Peyer's patch (tissue), 4 donors: ENCODE data around the gene ADCY2. TPM values are rescaled to one million over a fixed set of nuclear protein-coding genes. Genes with fewer than 3 reads are reported as not detected.

Experiments used
- DNase-seq, 3 donors: peaks; one replicate each; pipeline ENCODE4 v3.0.0-alpha.2; 2017 to 2019
- H3K27ac ChIP-seq, 4 donors: fragments of 200-600 bp; sonication (generic); one replicate each; pipeline ENCODE4 v1.5.1; 2016 to 2019
- H3K27me3 ChIP-seq, 2 donors: fragments of 200-600 bp; sonication (generic); one replicate each; pipeline ENCODE4 v1.5.1; 2019
- H3K36me3 ChIP-seq, 3 donors: fragments of 200-600 bp; sonication (generic); one replicate each; pipeline ENCODE4 v1.5.1; 2016 to 2019
- H3K4me1 ChIP-seq, 4 donors: fragments of 200-600 bp; sonication (generic); one replicate each; pipeline ENCODE4 v1.5.1; 2016 to 2019
- H3K4me3 ChIP-seq, 4 donors: fragments of 200-600 bp; sonication (generic); 1 replicate in 3 of 4; 2 replicates in 1 of 4; pipeline ENCODE4 v1.5.1; 2016 to 2019; ENCODE audit warnings: mild to moderate bottlenecking in 1 of 4
- H3K9me3 ChIP-seq, 4 donors: fragments of 200-600 bp; sonication (generic); one replicate each; pipeline ENCODE4 v1.5.1; 2016 to 2019; ENCODE audit warnings: mild to moderate bottlenecking in 1 of 4
- POLR2A ChIP-seq, 2 donors: fragments of 450-650 bp; IDR thresholded peaks; one replicate each; pipeline ENCODE4 v1.5.1; 2017; ENCODE audit warnings: antibody characterized with exemption in 2 of 2, mild to moderate bottlenecking in 2 of 2, moderate library complexity in 2 of 2
- total RNA-seq, 4 donors: library from RNA; depleted of rRNA; stranded (reverse); fragments of >200 nt; gene quantifications; one replicate each; pipeline ENCODE4 v1.1.0, GENCODE V29; 2016
- TF ChIP-seq, protein P1 (sequence below), 6 experiments: fragments of 450-650 bp in 4 of 6; fragments of 200-600 bp in 2 of 6; sonication (generic) in 1 of 6; IDR thresholded peaks; one replicate each; pipeline ENCODE4 v1.5.1; 2017 to 2019; ENCODE audit warnings: antibody characterized with exemption in 6 of 6, mild to moderate bottlenecking in 3 of 6, moderate library complexity in 1 of 6

Gene ADCY2
- total RNA-seq, 4 donors from 2014 or later = 0.53 to 12.4 (median 5.1) TPM

DNA sequence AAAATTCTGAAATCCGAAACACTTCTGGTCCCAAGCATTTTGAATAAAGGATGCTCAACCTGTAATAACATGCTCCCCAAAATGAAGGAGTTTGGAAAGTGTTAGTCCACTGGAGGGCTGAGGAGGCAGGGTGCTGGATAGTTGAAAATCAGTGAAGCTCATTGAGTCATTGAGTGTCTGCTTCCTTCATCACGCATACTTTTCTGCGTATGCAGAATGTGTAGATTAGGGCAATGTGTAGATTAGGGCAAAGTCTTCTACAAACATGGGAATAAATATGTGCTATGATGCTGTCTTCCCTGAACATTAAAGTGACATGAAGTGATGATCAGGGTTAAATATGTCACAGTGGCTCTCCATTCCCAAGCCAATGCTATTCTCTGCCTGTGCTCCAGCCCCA is 261.2 kb downstream of the ADCY2 start:
- DNase-seq = no peak
- no peaks in the 10 kb centered on the region for H3K9me3 ChIP-seq
- no peaks in the 10 kb centered on the region for H3K36me3 ChIP-seq
- no peaks in the 10 kb centered on the region for H3K27me3 ChIP-seq
- TF ChIP-seq, protein P1, sequence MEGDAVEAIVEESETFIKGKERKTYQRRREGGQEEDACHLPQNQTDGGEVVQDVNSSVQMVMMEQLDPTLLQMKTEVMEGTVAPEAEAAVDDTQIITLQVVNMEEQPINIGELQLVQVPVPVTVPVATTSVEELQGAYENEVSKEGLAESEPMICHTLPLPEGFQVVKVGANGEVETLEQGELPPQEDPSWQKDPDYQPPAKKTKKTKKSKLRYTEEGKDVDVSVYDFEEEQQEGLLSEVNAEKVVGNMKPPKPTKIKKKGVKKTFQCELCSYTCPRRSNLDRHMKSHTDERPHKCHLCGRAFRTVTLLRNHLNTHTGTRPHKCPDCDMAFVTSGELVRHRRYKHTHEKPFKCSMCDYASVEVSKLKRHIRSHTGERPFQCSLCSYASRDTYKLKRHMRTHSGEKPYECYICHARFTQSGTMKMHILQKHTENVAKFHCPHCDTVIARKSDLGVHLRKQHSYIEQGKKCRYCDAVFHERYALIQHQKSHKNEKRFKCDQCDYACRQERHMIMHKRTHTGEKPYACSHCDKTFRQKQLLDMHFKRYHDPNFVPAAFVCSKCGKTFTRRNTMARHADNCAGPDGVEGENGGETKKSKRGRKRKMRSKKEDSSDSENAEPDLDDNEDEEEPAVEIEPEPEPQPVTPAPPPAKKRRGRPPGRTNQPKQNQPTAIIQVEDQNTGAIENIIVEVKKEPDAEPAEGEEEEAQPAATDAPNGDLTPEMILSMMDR (IDR thresholded peaks at IDR 0.05) = no peak
- TF ChIP-seq POLR2A (IDR thresholded peaks at IDR 0.05) = no peak
- H3K4me1 ChIP-seq = no peaks in the 10 kb centered on the region
- H3K4me3 ChIP-seq = no peak overlapping the region
- H3K27ac ChIP-seq = no peak overlapping the region

DNA sequence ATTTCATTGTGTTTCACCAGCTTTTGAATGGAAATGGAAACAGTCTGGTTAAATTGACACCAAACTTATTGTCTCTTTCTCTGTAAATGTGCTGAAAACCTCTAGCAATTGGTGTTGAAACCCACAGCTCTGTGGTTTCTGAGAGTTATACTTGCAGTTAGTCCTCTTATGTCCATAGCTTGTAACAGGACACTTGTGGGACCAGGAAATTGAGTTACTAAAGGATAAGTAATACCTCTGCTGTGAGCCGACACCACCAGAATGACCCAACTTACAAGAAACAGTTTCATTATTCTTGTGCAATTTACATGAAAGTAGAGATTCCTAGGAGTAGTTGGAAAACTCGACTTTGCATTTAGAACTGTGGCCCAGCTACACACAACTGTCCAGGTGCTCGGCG is 263.5 kb downstream of the ADCY2 start:
- Histone ChIP-seq H3K36me3 (no peaks in the 10 kb centered on the region), H3K9me3 (no peaks in the 10 kb centered on the region), H3K27me3 (no peaks in the 10 kb centered on the region), H3K27ac (no peak overlapping the region), H3K4me1 (no peaks in the 10 kb centered on the region), H3K4me3 (no peak overlapping the region)
- no peak for TF ChIP-seq POLR2A (IDR thresholded peaks at IDR 0.05)
- TF ChIP-seq, protein P1 (IDR thresholded peaks at IDR 0.05) = no peak
- DNase-seq = no peak

DNA sequence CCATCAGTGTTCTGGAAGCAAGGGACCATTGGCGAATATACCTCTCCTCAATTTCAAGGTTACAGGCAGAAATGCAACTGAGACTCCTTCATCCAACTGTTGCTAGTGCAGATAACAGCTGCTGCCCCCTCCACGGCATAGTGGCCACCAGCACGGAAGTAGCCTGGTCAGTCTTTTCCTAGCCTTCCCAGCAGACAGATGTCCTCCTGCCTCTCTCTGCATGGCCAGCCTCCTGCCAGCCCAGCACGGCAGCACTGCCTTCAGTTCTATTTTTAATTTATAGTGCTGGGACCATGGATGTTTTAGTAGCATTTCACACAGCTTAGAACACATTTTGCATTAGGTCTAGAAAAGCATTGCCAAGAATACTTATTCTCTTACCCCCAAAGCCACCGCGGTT is 266.4 kb downstream of the ADCY2 start:
- Histone ChIP-seq H3K4me3 (no peak overlapping the region), H3K36me3 (no peaks in the 10 kb centered on the region), H3K27me3 (no peaks in the 10 kb centered on the region), H3K4me1 (no peaks in the 10 kb centered on the region), H3K27ac (no peak overlapping the region), H3K9me3 (no peaks in the 10 kb centered on the region)
- no peak for TF ChIP-seq POLR2A (IDR thresholded peaks at IDR 0.05)
- TF ChIP-seq, protein P1 (IDR thresholded peaks at IDR 0.05) = no peak
- DNase-seq = no peak

DNA sequence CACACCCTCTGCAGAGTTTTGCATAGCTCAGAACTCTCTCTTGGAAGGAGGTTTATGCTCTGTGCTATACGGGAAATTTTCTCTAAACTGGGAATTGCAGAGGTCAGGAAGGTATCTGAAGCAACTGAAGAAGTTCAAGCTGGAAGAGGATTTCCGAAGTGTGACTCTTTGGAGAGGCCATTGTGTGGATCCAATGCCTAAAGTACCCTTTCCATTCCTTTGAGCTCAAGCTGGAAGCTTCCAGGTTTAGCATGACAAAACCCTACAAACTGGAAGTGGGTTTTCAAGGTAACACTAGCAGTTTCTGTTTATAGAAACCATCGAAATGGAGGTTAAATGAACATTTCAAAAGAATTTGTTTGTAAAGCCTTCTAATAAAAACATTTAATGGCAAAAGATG is 267.9 kb downstream of the ADCY2 start:
- no peak for TF ChIP-seq POLR2A (IDR thresholded peaks at IDR 0.05)
- TF ChIP-seq, protein P1 (IDR thresholded peaks at IDR 0.05) = no peak
- Histone ChIP-seq H3K4me3 (no peak overlapping the region), H3K36me3 (no peaks in the 10 kb centered on the region), H3K4me1 (no peaks in the 10 kb centered on the region), H3K27ac (no peak overlapping the region), H3K27me3 (no peaks in the 10 kb centered on the region), H3K9me3 (no peaks in the 10 kb centered on the region)
- no peak for DNase-seq

DNA sequence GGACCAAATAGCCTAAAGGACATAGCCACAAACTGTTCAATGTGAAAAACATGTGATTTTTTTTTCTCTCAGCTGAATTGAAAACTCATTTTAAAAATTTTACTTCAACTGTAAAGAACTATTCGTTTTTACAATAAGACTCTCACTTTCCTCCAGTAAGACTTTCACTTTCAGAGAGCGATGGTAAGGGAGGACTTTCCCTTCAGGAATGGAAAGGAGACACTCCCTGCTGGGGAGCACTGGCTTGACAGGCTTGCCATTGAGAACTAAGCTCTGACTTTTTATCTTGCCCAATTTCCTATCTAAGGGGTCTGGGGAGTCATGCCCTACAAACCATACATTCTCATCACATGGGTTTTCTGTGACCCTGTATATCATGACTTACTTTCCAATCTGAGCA is 268.3 kb downstream of the ADCY2 start:
- H3K4me1 ChIP-seq = no peaks in the 10 kb centered on the region
- no peaks in the 10 kb centered on the region for H3K27me3 ChIP-seq
- no peaks in the 10 kb centered on the region for H3K36me3 ChIP-seq
- H3K27ac ChIP-seq = no peak overlapping the region
- TF ChIP-seq POLR2A (IDR thresholded peaks at IDR 0.05) = no peak
- TF ChIP-seq, protein P1 (IDR thresholded peaks at IDR 0.05) = no peak
- H3K4me3 ChIP-seq = no peak overlapping the region
- no peaks in the 10 kb centered on the region for H3K9me3 ChIP-seq
- DNase-seq = no peak

DNA sequence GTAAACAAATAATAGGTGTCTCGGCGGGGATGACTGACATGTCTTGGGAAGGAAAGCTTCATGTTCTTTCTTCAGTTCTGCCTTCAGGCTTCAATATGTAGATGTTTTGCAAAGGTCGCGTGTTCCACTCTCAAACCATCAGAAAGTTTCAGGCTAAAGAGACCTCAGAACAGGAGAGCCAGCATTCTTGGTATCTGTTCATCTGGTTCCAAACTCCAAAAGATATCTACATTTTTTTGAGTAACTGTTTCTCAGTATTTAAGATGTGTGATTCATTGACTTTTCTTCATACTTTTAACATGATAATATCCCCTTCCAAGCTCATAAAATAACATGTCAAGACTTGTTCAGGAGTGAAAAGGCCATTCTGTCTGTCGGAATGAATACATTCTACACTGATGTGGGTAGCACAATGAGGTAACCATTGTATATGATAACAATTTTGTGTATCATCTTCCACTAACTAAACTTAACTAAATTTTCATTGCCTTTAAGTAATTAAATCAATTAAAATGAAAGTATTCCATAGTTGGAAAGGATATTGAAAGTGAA is 271.4 kb downstream of the ADCY2 start:
- no peak for DNase-seq
- Histone ChIP-seq H3K27ac (no peak overlapping the region), H3K4me3 (no peak overlapping the region), H3K36me3 (no peaks in the 10 kb centered on the region), H3K27me3 (no peaks in the 10 kb centered on the region), H3K9me3 (no peaks in the 10 kb centered on the region), H3K4me1 (no peaks in the 10 kb centered on the region)
- TF ChIP-seq, protein P1 (IDR thresholded peaks at IDR 0.05) = no peak
- TF ChIP-seq POLR2A (IDR thresholded peaks at IDR 0.05) = no peak
